HEK293 (cell line): Measurements from ENCODE around the gene MRS2.

Source experiments
- ELK4 ChIP-seq: IDR thresholded peaks from 2 replicates; pipeline ENCODE4 v1.6.1; 2011; ENCODE audit warnings: mild to moderate bottlenecking, low read depth, low read length, borderline replicate concordance
- HIC1 ChIP-seq: fragments of 450-650 bp; formaldehyde crosslinking; IDR thresholded peaks from 2 replicates; pipeline ENCODE4 v1.5.1; 2016; ENCODE audit warnings: missing biosample characterization, missing genetic modification characterization
- IKZF3 ChIP-seq: fragments of 450-650 bp; IDR thresholded peaks from 2 replicates; pipeline ENCODE4 v1.5.0; 2018; ENCODE audit warnings: missing biosample characterization, mild to moderate bottlenecking, missing genetic modification characterization, moderate library complexity
- KLF10 ChIP-seq: fragments of 450-650 bp; IDR thresholded peaks from 2 replicates; pipeline ENCODE4 v1.5.1; 2018; ENCODE audit warnings: missing biosample characterization, mild to moderate bottlenecking, missing genetic modification characterization
- PRDM1 ChIP-seq: fragments of 450-650 bp; formaldehyde crosslinking; IDR thresholded peaks from 2 replicates; pipeline ENCODE4; 2016; ENCODE audit warnings: missing biosample characterization, missing genetic modification characterization
- ZBTB11 ChIP-seq: fragments of 450-650 bp; formaldehyde crosslinking; conservative IDR thresholded peaks from 2 replicates; pipeline ENCODE4 v1.5.1; 2016; ENCODE audit warnings: low read depth, missing biosample characterization, missing genetic modification characterization
- ZBTB21 ChIP-seq: fragments of 450-650 bp; formaldehyde crosslinking; IDR thresholded peaks from 2 replicates; pipeline ENCODE4 v1.5.1; 2017; ENCODE audit warnings: missing biosample characterization, missing genetic modification characterization
- ZBTB26 ChIP-seq: fragments of 450-650 bp; formaldehyde crosslinking; optimal IDR thresholded peaks from 2 replicates; pipeline ENCODE3; 2016; ENCODE audit warnings: missing biosample characterization, mild to moderate bottlenecking, missing genetic modification characterization
- ZIC2 ChIP-seq: fragments of 450-650 bp; formaldehyde crosslinking; IDR thresholded peaks from 2 replicates; pipeline ENCODE4 v1.5.1; 2016; ENCODE audit warnings: missing biosample characterization, missing genetic modification characterization
- ZNF121 ChIP-seq: fragments of 450-650 bp; formaldehyde crosslinking; IDR thresholded peaks from 2 replicates; pipeline ENCODE4 v1.5.1; 2016; ENCODE audit warnings: missing biosample characterization, missing genetic modification characterization
- ZNF155 ChIP-seq: fragments of 450-650 bp; formaldehyde crosslinking; IDR thresholded peaks from 2 replicates; pipeline ENCODE4 v1.5.1; 2016; ENCODE audit warnings: missing biosample characterization, missing genetic modification characterization
- ZNF16 ChIP-seq: fragments of 450-650 bp; formaldehyde crosslinking; IDR thresholded peaks from 2 replicates; pipeline ENCODE4 v1.5.1; 2016; ENCODE audit warnings: low read depth, missing biosample characterization, missing genetic modification characterization
- ZNF18 ChIP-seq: fragments of 450-650 bp; formaldehyde crosslinking; IDR thresholded peaks from 2 replicates; pipeline ENCODE4 v1.5.1; 2016; ENCODE audit warnings: missing biosample characterization, missing genetic modification characterization
- ZNF341 ChIP-seq: fragments of 450-650 bp; formaldehyde crosslinking; IDR thresholded peaks from 2 replicates; pipeline ENCODE4; 2016; ENCODE audit warnings: low read depth, missing biosample characterization, missing genetic modification characterization
- ZNF350 ChIP-seq: fragments of 450-650 bp; formaldehyde crosslinking; IDR thresholded peaks from 2 replicates; pipeline ENCODE4 v1.5.0; 2017; ENCODE audit warnings: missing biosample characterization, mild to moderate bottlenecking, missing genetic modification characterization
- ZNF354C ChIP-seq: fragments of 450-650 bp; formaldehyde crosslinking; IDR thresholded peaks from 2 replicates; pipeline ENCODE4 v1.5.1; 2016; ENCODE audit warnings: missing biosample characterization, missing genetic modification characterization, low read depth, borderline replicate concordance
- ZNF513 ChIP-seq: fragments of 450-650 bp; IDR thresholded peaks from 2 replicates; pipeline ENCODE4 v1.5.1; 2018; ENCODE audit warnings: missing biosample characterization, missing genetic modification characterization
- ZNF544 ChIP-seq: fragments of 450-650 bp; formaldehyde crosslinking; IDR thresholded peaks from 2 replicates; pipeline ENCODE4 v1.5.0; 2017; ENCODE audit warnings: missing biosample characterization, missing genetic modification characterization
- ZNF555 ChIP-seq: fragments of 450-650 bp; formaldehyde crosslinking; conservative IDR thresholded peaks from 2 replicates; pipeline ENCODE4 v1.5.1; 2017; ENCODE audit warnings: missing biosample characterization, mild to moderate bottlenecking, missing genetic modification characterization, inconsistent platforms
- ZNF580 ChIP-seq: fragments of 450-650 bp; formaldehyde crosslinking; IDR thresholded peaks from 2 replicates; pipeline ENCODE4 v1.5.1; 2016; ENCODE audit warnings: missing biosample characterization, missing genetic modification characterization
- ZNF600 ChIP-seq: fragments of 450-650 bp; formaldehyde crosslinking; IDR thresholded peaks from 2 replicates; pipeline ENCODE4 v1.5.1; 2016; ENCODE audit warnings: missing biosample characterization, missing genetic modification characterization
- ZNF629 ChIP-seq: fragments of 450-650 bp; formaldehyde crosslinking; IDR thresholded peaks from 2 replicates; pipeline ENCODE4 v1.5.1; 2017; ENCODE audit warnings: missing biosample characterization, missing genetic modification characterization
- ZNF692 ChIP-seq: fragments of 450-650 bp; formaldehyde crosslinking; IDR thresholded peaks from 2 replicates; pipeline ENCODE4 v1.5.1; 2016; ENCODE audit warnings: missing biosample characterization, missing genetic modification characterization
- ZNF707 ChIP-seq: fragments of 450-650 bp; formaldehyde crosslinking; IDR thresholded peaks from 2 replicates; pipeline ENCODE4 v1.5.1; 2016; ENCODE audit warnings: missing biosample characterization, missing genetic modification characterization
- ZSCAN16 ChIP-seq: fragments of 450-650 bp; formaldehyde crosslinking; IDR thresholded peaks from 2 replicates; pipeline ENCODE4 v1.5.1; 2016; ENCODE audit warnings: missing biosample characterization, missing genetic modification characterization
- ZSCAN23 ChIP-seq: fragments of 450-650 bp; formaldehyde crosslinking; IDR thresholded peaks from 2 replicates; pipeline ENCODE4 v1.5.1; 2016; ENCODE audit warnings: missing biosample characterization, missing genetic modification characterization

MRS2 gene

GRCh38 chr6:24359640-24360454 is 42.9 kb upstream of the MRS2 start (continued):
- TF ChIP-seq ZNF692 (tag by site-specific recombination) (peak; percentile 84), ZNF354C (no peak), HIC1 (tag by site-specific recombination) (peak; percentile 96), ZNF544 (no peak), KLF10 (tag by site-specific recombination) (no peak; the same call in 1 of the 2 replicates), ZNF600 (tag by site-specific recombination) (peak; percentile 75), ZNF18 (no peak), ZNF341 (tag by site-specific recombination) (peak; percentile 99), IKZF3 (peak; percentile 86), ZNF155 (no peak), ZNF121 (tag by site-specific recombination) (peak; percentile 97), PRDM1 (peak; percentile 28; the same call in 1 of the 2 replicates), ZSCAN16 (tag by site-specific recombination) (peak; percentile 74; the same call in 1 of the 2 replicates), ELK4 (no peak), ZNF16 (tag by site-specific recombination) (no peak), ZNF580 (tag by site-specific recombination) (peak; percentile 60), ZBTB11 (tag by site-specific recombination) (0 out of 2 replicates have a peak, but pooled peaks have one; percentile 21), ZBTB26 (tag by site-specific recombination) (peak; percentile 98), ZNF707 (tag by site-specific recombination) (no peak), ZBTB21 (tag by site-specific recombination) (peak; percentile 66), ZNF350 (tag by site-specific recombination) (no peak), ZNF513 (tag by site-specific recombination) (no peak), ZNF629 (tag by site-specific recombination) (peak; percentile 76), ZIC2 (tag by site-specific recombination) (peak; percentile 84), ZSCAN23 (tag by site-specific recombination) (peak; percentile 50; the same call in 1 of the 2 replicates), ZNF555 (tag by site-specific recombination) (no peak)
